Retinal pigment epithelial cell (primary cell): ENCODE data around the gene DIS3L2.

Experiments
- DNase-seq: peaks from one replicate; pipeline ENCODE4 v3.0.0-alpha.2; 2010; ENCODE audit warnings: low read depth
- H3K4me3 ChIP-seq: 2 replicates; pipeline ENCODE4 v1.5.1; 2011; ENCODE audit warnings: mild to moderate bottlenecking, low read length, control low read depth, moderate library complexity
- CTCF ChIP-seq: conservative IDR thresholded peaks from 2 replicates; pipeline ENCODE4 v1.5.1; 2011; ENCODE audit warnings: low read depth, low read length, control low read depth, inconsistent platforms

Gene DIS3L2

GRCh38 chr2:231957913-231958763 is 3.4 kb upstream of the DIS3L2 start:
- no peak for DNase-seq
- no peak for TF ChIP-seq CTCF
- no peak overlapping the region for H3K4me3 ChIP-seq

- DNase-seq = no peak
- no peak for TF ChIP-seq CTCF
- peak overlapping the region; percentile 91 for H3K4me3 ChIP-seq
These were observed 634 bp upstream of the DIS3L2 start for GRCh38 chr2:231960810-231961348.

- DNase-seq = no peak
- TF ChIP-seq CTCF = no peak
- no peak overlapping the region for H3K4me3 ChIP-seq
These were observed 3.6 kb downstream of the DIS3L2 start for GRCh38 chr2:231965102-231965501.

GRCh38 chr2:231966886-231967285 is 5.4 kb downstream of the DIS3L2 start:
- DNase-seq = no peak
- H3K4me3 ChIP-seq = no peak overlapping the region
- TF ChIP-seq CTCF = no peak

GRCh38 chr2:231968820-231969219 is 7.3 kb downstream of the DIS3L2 start:
- no peak for DNase-seq
- H3K4me3 ChIP-seq = no peak overlapping the region

GRCh38 chr2:231970461-231970860 is 8.9 kb downstream of the DIS3L2 start:
- H3K4me3 ChIP-seq = no peak overlapping the region
- no peak for TF ChIP-seq CTCF
- DNase-seq = no peak

More at GRCh38 chr2:231968820-231969219, 7.3 kb downstream of the DIS3L2 start:
- no peak for TF ChIP-seq CTCF

GRCh38 chr2:231975001-231975400 is 13.5 kb downstream of the DIS3L2 start:
- no peak for DNase-seq
- no peak for TF ChIP-seq CTCF
- no peak overlapping the region for H3K4me3 ChIP-seq
